C1 segment of cervical spinal cord (tissue), 14 donors: ENCODE data around the gene CBFA2T2.
"Not testable (repeated sequence)": the region's sequence is repeated elsewhere in the genome, so short reads cannot be mapped to it uniquely, and the experiment has no call there.

ENCODE experiments used
- DNase-seq, 14 donors: peaks; one replicate each; lab custom pipeline; 2025; lab: John Stamatoyannopoulos, UW

CBFA2T2 gene

GRCh38 chr20:33693741-33694638, 204.1 kb downstream of the CBFA2T2 start:
- peak in 12 of 14 donors; percentile 8 to 85 (median 67) for DNase-seq

- DNase-seq, result peak in 2 of 14 donors; percentile 71 to 85
These were observed 204.7 kb downstream of the CBFA2T2 start for GRCh38 chr20:33694639-33695012.

DNA sequence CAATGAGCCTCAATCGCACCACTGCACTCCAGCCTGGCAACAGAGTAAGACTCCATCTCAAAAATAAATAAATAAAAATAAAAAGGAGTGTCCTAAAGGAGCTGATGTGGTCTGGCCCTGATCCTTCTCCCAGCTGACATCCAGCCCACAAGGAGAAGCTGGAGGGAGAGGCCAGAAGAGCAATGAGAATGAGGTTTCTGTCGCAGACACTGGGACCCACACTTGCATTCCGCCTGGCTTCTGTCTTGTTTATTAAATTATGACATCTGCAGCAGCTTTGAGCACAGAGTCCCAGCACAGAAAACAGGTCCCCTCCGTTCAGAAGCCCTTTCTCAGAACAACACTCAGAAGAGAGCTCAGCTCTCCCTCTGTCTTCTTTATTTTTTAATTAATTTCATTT, 206.6 kb downstream of the CBFA2T2 start:
- no peak for DNase-seq

GRCh38 chr20:33697129-33697528, 207.2 kb downstream of the CBFA2T2 start:
- DNase-seq, result peak in 5 of 14 donors; percentile 7 to 61 (median 19)

DNA sequence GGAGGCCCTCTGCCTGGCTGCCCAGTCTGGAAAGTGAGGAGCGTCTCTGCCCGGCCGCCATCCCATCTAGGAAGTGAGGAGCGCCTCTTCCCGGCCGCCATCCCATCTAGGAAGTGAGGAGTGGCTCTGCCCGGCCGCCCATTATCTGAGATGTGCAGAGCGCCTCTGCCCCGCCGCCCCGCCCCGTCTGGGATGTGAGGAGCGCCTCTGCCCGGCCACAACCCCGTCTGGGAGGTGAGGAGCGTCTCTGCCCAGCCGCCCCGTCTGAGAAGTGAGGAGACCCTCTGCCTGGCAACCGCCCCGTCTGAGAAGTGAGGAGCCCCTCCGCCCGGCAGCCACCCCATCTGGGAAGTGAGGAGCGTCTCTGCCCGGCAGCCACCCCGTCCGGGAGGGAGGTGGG, 209.1 kb downstream of the CBFA2T2 start:
- DNase-seq, result not testable (repeated sequence)
